Measurements from ENCODE around the gene ZBTB25.

The ZBTB25 gene

GRCh38 chr14:64476438-64476837, 27.2 kb downstream of the ZBTB25 start:
- no peak for DNase-seq (ENCODE audit: low spot score)

DNA sequence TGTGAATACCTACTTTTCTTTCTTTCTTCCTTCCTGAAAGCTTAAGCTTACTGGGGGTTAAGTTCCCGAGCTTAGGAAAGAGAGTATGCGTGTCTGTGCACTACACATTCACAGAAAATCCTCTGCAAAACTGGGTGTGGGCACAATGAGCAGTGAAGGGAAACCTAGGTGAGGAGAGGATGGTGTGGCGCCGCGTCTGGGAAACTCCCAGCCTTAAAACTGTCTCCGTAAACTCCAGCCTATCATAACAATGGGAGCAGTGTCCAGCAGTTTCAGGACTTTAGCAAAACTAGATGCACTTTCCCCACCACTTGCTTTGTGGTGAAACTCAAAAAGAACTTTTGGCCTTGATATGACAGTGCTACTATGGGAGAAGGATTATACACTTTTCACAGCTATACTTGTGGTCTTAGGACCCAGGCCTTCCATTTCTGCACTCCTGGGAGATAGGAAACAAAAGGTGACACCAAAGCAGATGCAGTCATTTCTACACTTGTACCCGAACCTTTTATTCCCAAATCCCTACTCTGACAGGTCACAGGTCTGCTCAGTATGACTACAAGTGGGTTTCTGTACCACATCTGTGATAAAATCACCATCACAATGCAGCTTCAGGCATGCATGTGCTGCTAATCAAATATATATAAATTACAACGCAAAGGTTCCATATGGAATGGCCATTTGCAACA, 27.9 kb downstream of the ZBTB25 start:
- DNase-seq (ENCODE audit: low spot score), result no peak

DNA sequence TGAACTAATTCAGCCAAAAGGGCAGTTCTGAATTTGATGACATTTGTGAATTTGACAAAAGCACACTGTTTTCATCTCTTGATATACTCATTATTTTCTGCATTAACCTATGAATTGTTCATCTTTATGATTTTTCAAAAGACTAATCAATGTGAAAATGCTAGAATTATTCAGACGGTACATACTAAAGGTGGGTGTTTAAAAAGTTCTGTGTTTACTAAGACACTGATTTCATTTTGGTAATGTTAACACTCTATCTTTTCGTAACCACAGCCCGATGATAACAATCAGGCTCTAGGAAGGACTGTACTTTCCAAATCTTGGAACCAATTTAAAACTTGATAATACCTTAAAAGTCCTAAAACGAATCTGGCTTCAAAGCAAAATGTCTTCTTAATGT, 28.9 kb downstream of the ZBTB25 start:
- no peak for DNase-seq (ENCODE audit: low spot score)

DNA sequence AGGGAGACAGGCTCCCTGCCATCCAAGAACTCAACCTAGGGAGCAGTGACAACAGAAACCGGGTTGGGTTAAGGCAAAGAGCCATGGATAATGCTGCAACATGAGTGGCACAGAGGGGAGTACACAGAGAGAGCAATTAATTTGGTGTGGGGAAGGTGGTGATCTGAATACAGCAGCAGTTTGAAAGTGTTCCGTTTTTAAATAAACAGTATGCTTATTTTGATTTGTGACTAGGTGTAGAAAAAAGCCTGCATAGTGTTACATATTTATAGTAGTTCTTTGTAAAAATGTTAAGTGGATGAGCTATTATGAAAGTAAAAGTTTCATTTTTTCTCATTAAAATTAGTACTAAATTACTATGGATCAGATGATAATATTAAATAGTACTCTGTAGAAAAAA, 29.6 kb downstream of the ZBTB25 start:
- DNase-seq (ENCODE audit: low spot score), result no peak

GRCh38 chr14:64468451-64468850, 35.2 kb downstream of the ZBTB25 start:
- no peak for DNase-seq (ENCODE audit: low spot score)

DNA sequence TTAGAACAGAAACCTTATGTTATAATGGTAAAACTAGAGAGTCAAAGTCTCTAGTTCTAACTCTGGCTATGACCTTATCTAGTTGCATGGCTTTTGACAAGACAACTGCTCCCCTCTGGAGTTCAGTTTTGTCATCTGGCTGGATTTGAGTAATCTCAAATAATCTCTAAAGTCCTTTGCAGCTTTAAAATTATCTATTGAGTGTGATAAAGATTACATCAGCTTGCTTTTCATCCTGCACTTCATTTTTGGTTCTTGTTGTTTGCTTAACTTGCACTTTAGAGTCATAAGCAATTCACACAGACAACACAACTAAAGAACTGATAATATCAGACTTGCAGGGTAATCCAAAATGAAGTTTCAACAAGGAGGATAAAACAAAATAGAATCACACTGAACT, 36.1 kb downstream of the ZBTB25 start:
- no peak for DNase-seq (ENCODE audit: low spot score)

DNA sequence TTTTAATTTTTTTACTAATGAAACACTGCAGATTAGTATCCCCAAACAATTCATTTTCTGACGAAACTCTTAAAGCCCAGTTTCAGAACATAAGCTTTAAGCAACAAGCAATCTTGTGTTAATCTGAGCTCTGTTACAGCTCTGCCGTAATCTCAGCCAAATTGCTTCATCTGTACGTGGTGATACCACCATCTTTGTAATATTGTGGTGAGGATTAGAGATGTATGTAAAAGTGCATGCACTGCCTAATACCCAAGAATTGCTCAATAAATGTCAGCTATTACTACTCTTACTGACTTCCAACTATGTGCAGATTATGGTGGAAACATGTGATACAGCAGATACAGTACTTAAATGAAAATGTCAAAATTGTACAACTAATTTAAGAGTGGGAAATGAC, 36.5 kb downstream of the ZBTB25 start:
- DNase-seq (ENCODE audit: low spot score), result no peak

DNA sequence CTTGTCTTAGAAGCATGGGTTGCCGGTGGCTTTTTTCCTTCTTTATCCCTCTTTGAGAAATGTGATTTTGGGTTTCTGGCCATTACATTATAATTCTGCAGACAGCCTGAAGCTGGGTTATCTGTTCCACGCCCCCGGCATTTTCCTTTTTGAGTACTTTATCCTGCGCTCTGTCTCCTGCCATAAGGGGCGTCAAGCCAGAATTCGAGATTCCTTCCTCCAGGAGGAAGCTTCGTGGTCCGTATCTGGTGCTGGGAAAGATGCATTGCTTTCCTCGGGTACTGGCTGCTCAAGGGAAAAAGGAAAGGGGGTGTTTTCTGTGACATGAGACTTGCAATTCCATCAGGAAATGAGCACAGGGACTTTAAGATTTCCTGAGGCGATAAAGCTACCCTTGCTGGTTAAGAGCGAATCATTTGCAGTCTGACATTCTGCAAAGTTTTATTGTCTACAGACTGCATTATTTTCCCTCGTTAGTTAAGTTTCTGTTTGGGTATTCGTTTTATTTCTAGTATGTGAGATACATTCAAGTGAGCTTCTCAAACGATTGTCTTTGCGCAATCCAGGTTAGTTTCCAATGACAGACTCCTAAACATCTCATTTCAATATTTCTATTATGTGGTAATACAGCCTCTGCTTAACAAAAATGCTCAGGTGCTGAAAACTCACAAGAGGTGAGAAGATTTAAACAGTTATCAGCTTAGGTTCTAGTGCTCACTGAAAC, 37.6 kb downstream of the ZBTB25 start:
- DNase-seq (ENCODE audit: low spot score), result peak; percentile 70

DNA sequence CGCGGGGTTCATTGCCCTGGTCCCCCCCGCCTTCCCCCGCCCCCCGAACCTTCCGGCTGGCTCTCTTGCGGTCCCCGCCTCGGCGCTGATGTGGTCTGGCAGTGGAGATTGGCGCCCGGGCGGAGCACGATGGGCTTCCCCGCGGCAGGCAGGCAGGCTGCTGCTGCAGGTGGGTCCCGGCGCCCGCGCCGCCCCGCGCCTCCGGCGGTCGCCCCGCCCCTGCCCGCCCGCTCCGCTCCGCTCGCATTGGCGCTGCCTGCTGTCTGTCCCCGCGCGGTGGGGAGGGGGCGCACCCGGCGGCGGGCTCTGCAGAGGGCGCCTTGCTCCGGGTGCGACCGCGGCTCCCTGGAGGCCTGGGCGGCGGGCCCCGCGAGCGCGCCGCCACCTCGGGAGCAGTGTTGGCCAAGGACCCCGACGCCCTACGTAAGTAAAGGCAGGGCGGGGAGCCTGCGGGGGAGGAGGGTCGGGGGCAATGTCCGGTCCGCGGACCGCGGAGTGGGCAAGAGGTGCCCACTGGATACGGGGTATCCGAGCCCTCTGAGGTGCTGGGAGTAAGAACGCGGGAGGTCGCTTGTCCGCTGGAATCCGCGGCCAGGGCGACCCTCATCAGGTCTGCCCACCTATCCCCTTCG, 38.3 kb downstream of the ZBTB25 start, which contains the start of gene AKAP5:
TSS of gene AKAP5 (plus strand) at position 309 of the 632 bp plus-strand sequence. CDS start 2,896 bp downstream, outside the sequence.
- DNase-seq (ENCODE audit: low spot score), result peak; percentile 77

GRCh38 chr14:64464651-64465050, 39.0 kb downstream of the ZBTB25 start:
- no peak for DNase-seq (ENCODE audit: low spot score)

DNA sequence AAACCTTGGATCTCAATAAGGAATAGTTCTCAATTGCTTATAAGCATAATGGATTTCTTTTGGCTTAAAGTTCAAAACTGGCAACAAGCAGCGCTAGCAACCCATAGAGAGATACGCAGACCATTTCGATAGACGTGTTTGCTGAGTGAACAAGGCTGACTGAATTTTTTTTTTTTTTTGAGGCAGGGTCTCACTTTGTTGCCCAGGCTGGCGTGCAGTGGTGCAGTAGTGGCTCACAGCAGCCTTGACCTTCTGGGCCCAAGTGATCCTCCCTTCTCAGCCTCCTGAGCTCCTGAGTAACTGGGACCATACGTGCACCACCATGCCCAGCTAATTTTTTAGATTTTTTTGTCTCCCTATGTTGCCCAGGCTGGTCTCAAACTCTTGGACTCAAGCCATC, 39.8 kb downstream of the ZBTB25 start:
- no peak for DNase-seq (ENCODE audit: low spot score)

- no peak for DNase-seq (ENCODE audit: low spot score)
These were observed 40.4 kb downstream of the ZBTB25 start for GRCh38 chr14:64463195-64463594.

- no peak for DNase-seq (ENCODE audit: low spot score)
These were observed 42.4 kb downstream of the ZBTB25 start for GRCh38 chr14:64461221-64461620.

DNA sequence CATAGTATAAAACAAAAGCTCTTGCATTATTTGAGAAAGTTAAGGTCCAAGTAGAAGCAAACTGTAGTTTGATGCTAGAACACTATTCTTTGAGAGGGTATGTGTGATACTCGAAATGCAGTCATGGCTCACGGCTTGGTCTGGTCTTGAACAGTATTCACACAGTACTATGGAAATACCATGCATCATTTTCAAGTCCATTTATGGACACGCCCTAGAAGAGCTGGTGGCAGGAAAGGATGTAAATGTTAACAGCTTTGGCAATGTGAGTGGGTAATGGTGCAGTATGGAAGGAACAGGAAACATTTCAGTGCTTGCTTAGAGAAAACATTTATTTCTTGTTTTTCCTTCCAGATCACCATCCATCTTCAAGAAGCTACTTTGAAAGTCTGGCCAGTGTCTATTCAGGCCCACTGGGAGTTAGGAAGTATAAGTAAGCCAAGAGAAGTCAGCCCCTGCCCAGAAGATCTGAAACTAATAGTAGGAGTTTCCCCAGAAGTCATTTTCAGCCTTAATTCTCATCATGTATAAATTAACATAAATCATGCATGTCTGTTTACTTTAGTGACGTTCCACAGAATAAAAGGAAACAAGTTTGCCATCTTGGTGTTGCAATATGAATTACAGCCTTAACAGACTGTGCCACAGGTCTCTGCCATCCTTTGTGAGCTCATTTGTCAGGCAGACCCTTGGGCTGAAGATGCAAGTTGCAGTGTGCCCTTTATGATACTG, 44.1 kb downstream of the ZBTB25 start:
- DNase-seq (ENCODE audit: low spot score), result no peak

GRCh38 chr14:64454671-64455070, 49.0 kb downstream of the ZBTB25 start:
- no peak for DNase-seq (ENCODE audit: low spot score)

- DNase-seq (ENCODE audit: low spot score), result no peak
These were observed 53.4 kb downstream of the ZBTB25 start for GRCh38 chr14:64450255-64450654.

DNA sequence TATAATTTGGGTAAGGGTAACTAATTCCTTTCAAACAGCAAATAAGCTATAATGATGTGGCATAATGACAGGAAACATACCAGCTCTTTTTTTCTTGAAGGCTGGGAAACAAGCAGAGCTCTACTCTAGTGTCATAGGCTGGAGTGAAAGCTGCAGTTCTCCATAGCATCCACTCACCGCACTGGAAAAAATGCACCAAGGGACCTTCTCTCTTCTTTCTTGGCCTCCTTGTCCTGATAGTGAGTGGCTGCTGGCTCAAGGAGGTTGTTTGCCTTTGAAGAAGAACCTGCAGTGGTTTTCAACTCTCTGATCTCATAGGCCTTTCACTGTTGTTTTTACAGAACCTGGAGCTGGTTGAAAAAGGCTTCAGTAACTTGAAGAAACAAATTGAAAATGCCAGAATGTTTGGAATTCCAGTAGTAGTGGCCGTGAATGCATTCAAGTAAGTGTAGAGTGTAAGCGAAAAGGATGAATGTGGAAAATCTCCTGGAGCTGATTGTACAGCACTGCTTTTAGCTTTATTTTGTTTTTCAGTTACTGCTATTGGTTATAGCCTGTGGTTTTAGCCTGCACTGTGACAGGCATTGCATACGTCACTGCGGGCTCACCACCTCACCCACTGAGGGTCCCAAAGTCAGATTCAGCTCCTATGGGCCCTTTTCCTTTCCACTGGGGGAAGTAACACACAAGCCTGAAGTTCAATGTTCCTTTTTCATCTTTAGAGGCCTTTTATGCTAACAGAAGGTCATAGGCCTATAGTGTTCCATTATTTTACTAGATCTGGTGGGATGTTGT, 55.6 kb downstream of the ZBTB25 start:
- no peak for DNase-seq (ENCODE audit: low spot score)

- peak; percentile 78 for DNase-seq (ENCODE audit: low spot score)
These were observed 58.4 kb downstream of the ZBTB25 start for GRCh38 chr14:64444984-64445845.

GRCh38 chr14:64444140-64444539, 59.5 kb downstream of the ZBTB25 start:
- DNase-seq (ENCODE audit: low spot score), result no peak

DNA sequence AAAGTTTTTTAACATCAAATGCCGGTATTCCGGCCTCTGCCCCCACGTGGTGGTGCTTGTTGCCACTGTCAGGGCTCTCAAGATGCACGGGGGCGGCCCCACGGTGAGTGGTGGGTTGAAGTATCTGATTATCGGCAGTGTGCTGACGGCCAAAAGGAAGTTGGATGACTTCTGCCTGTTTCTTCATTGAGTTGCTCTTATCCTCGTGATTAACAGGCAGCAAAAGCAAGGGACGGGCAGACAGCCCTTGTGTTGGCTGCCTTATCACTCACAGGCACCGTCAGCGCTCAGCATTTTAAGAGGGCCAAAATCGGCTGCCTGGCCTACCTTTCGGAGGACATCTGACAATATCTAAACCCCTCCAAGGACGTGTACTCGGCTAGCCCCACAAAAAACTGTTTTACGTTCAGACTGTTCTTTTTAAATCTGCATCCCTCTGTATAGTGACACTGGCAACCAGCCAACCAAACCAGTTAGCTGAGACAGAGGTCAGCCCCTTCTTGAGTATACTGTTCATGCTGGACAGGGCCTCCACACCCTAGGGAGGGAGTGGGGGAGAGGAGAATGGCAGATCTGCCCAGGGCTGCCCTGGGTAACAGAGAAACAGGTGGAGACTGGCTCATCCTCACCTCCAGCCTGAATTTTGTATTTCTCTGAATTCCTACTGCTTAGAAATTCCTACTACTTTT, 61.2 kb downstream of the ZBTB25 start:
- no peak for DNase-seq (ENCODE audit: low spot score)

Measured in AG20443 (cell line).